ENCODE results near the gene FAM110A. TPM values are rescaled to one million over a fixed set of nuclear protein-coding genes. Genes with fewer than 3 reads are reported as not detected.
"Not testable (repeated sequence)": the region's sequence is repeated elsewhere in the genome, so short reads cannot be mapped to it uniquely, and the experiment has no call there.

The FAM110A gene
- total RNA-seq, 1 experiment from 2014 or later = 7.6 TPM

- no peak for DNase-seq (ENCODE audit: low read depth)
Measured at GRCh38 chr20:871436-871835, 37.9 kb downstream of the FAM110A start.

GRCh38 chr20:871948-872347 lies 38.4 kb downstream of the FAM110A start:
- DNase-seq (ENCODE audit: low read depth) = no peak

- DNase-seq (ENCODE audit: low read depth) = no peak
Measured at GRCh38 chr20:872855-873520, 39.5 kb downstream of the FAM110A start.

- DNase-seq (ENCODE audit: low read depth) = no peak
Measured at GRCh38 chr20:873875-874607, 40.5 kb downstream of the FAM110A start.

GRCh38 chr20:875115-875514 lies 41.6 kb downstream of the FAM110A start:
- DNase-seq (ENCODE audit: low read depth) = no peak

GRCh38 chr20:877814-878213 lies 44.3 kb downstream of the FAM110A start:
- no peak for DNase-seq (ENCODE audit: low read depth)

GRCh38 chr20:878511-879307 lies 45.2 kb downstream of the FAM110A start:
- DNase-seq (ENCODE audit: low read depth) = peak; percentile 29

- DNase-seq (ENCODE audit: low read depth) = no peak
Measured at GRCh38 chr20:879626-880025, 46.1 kb downstream of the FAM110A start.

- DNase-seq (ENCODE audit: low read depth) = peak; percentile 31
Measured at GRCh38 chr20:881051-881782, 47.7 kb downstream of the FAM110A start.

- DNase-seq (ENCODE audit: low read depth) = no peak
Measured at GRCh38 chr20:881783-882144, 48.2 kb downstream of the FAM110A start.

- no peak for DNase-seq (ENCODE audit: low read depth)
Measured at GRCh38 chr20:884983-885952, 51.8 kb downstream of the FAM110A start.

GRCh38 chr20:887137-887536 lies 53.6 kb downstream of the FAM110A start:
- no peak for DNase-seq (ENCODE audit: low read depth)

- DNase-seq (ENCODE audit: low read depth) = no peak
Measured at GRCh38 chr20:888057-888456, 54.5 kb downstream of the FAM110A start.

GRCh38 chr20:889106-889505 lies 55.6 kb downstream of the FAM110A start:
- no peak for DNase-seq (ENCODE audit: low read depth)

GRCh38 chr20:889932-890463 lies 56.5 kb downstream of the FAM110A start:
- DNase-seq (ENCODE audit: low read depth) = no peak

- DNase-seq (ENCODE audit: low read depth) = no peak
Measured at GRCh38 chr20:890666-891057, 57.1 kb downstream of the FAM110A start.

- no peak for DNase-seq (ENCODE audit: low read depth)
Measured at GRCh38 chr20:891058-891705, 57.7 kb downstream of the FAM110A start.

- DNase-seq (ENCODE audit: low read depth) = no peak
Measured at GRCh38 chr20:891706-892080, 58.2 kb downstream of the FAM110A start.

- not testable (repeated sequence) for DNase-seq (ENCODE audit: low read depth)
Measured at GRCh38 chr20:892371-892770, 58.9 kb downstream of the FAM110A start.
